Smooth muscle cell (in vitro differentiated cells): Measurements from ENCODE around the gene RANBP1. TPM values are rescaled to one million over a fixed set of nuclear protein-coding genes. Genes with fewer than 3 reads are reported as not detected.

Experiments
- DNase-seq: peaks from one replicate; lab custom pipeline; 2025; ENCODE audit not compliant: unreplicated experiment; lab: John Stamatoyannopoulos, UW
- H2AFZ ChIP-seq: fragments of 200-600 bp; sonication (generic); 2 replicates; pipeline ENCODE4 v1.6.0; 2016; ENCODE audit warnings: antibody characterized with exemption, low read depth, mild to moderate bottlenecking
- H3F3A ChIP-seq: fragments of 200-600 bp; sonication (generic); 2 replicates; pipeline ENCODE4 v1.6.0; 2017; ENCODE audit warnings: antibody characterized with exemption, low read depth
- H3K27ac ChIP-seq: fragments of 200-600 bp; sonication (generic); 2 replicates; pipeline ENCODE4 v1.5.1; 2016; ENCODE audit warnings: low read depth, mild to moderate bottlenecking
- H3K27me3 ChIP-seq: fragments of 200-600 bp; sonication (generic); 2 replicates; pipeline ENCODE4 v1.6.1; 2016; ENCODE audit warnings: low read depth, mild to moderate bottlenecking
- H3K36me3 ChIP-seq: fragments of 200-600 bp; sonication (generic); 2 replicates; pipeline ENCODE4 v1.5.1; 2016; ENCODE audit warnings: low read depth
- H3K4me1 ChIP-seq: fragments of 200-600 bp; sonication (generic); 2 replicates; pipeline ENCODE4 v1.5.1; 2016; ENCODE audit warnings: low read depth
- H3K4me2 ChIP-seq: fragments of 200-600 bp; sonication (generic); 2 replicates; pipeline ENCODE4 v1.6.0; 2016; ENCODE audit warnings: mild to moderate bottlenecking
- H3K4me3 ChIP-seq: fragments of 200-600 bp; sonication (generic); 2 replicates; pipeline ENCODE4 v1.5.1; 2016; ENCODE audit warnings: mild to moderate bottlenecking
- H3K79me2 ChIP-seq: fragments of 200-600 bp; sonication (generic); 2 replicates; pipeline ENCODE4 v1.6.0; 2016; ENCODE audit warnings: low read depth, mild to moderate bottlenecking
- H3K9ac ChIP-seq: fragments of 200-600 bp; sonication (generic); 2 replicates; pipeline ENCODE4 v1.6.0; 2016; ENCODE audit warnings: low read depth
- H3K9me3 ChIP-seq: fragments of 200-600 bp; sonication (generic); replicated peaks from 2 replicates; pipeline ENCODE4 v1.5.1; 2016; ENCODE audit warnings: low read depth
- H4K20me1 ChIP-seq: fragments of 200-600 bp; sonication (generic); 2 replicates; pipeline ENCODE4 v1.6.0; 2016; ENCODE audit warnings: low read depth
- WGBS: methylation state at CpG from one replicate; pipeline ENCODE4 v1.1.7; 2016; ENCODE audit warnings: low lambda C conversion rate; 5-methylcytosine and 5-hydroxymethylcytosine counted together
- polyA plus RNA-seq: library from polyadenylated mRNA; unstranded; fragments of >200 nt; fragmentation: Nextera tagmentation; extraction: Ambion mirVana; gene quantifications from 2 replicates; pipeline ENCODE4 v1.2.1, GENCODE V29; 2016
- total RNA-seq: library from RNA; depleted of rRNA; stranded (reverse); fragments of >200 nt; gene quantifications from 2 replicates; pipeline ENCODE4 v1.2.3, GENCODE V29; 2014
- TF ChIP-seq, protein P1 (sequence below): fragments of 200-600 bp; sonication (generic); IDR thresholded peaks from 2 replicates; pipeline ENCODE4 v1.5.1; 2017; ENCODE audit warnings: borderline replicate concordance, mild to moderate bottlenecking, antibody characterized with exemption; ENCODE audit not compliant: insufficient read depth, poor library complexity, severe bottlenecking

RANBP1 gene
- total and polyA plus RNA-seq, 2 experiments from 2014 or later: 235 to 331 TPM

- Histone ChIP-seq H3K27me3 (no peaks in the 10 kb centered on the region), H3K36me3 (peaks cover 18% of the 10 kb centered on the region), H3K9me3 (no peaks in the 10 kb centered on the region), H3K4me2 (no peak overlapping the region), H3K4me3 (no peak overlapping the region), H2AFZ (no peak overlapping the region), H3K79me2 (peaks cover 19% of the 10 kb centered on the region), H3K9ac (no peak overlapping the region), H3F3A (no peaks in the 10 kb centered on the region), H3K27ac (no peak overlapping the region), H3K4me1 (no peaks in the 10 kb centered on the region), H4K20me1 (peaks cover 56% of the 10 kb centered on the region)
- TF ChIP-seq, protein P1, sequence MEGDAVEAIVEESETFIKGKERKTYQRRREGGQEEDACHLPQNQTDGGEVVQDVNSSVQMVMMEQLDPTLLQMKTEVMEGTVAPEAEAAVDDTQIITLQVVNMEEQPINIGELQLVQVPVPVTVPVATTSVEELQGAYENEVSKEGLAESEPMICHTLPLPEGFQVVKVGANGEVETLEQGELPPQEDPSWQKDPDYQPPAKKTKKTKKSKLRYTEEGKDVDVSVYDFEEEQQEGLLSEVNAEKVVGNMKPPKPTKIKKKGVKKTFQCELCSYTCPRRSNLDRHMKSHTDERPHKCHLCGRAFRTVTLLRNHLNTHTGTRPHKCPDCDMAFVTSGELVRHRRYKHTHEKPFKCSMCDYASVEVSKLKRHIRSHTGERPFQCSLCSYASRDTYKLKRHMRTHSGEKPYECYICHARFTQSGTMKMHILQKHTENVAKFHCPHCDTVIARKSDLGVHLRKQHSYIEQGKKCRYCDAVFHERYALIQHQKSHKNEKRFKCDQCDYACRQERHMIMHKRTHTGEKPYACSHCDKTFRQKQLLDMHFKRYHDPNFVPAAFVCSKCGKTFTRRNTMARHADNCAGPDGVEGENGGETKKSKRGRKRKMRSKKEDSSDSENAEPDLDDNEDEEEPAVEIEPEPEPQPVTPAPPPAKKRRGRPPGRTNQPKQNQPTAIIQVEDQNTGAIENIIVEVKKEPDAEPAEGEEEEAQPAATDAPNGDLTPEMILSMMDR: no peak
- WGBS: 94% methylated on average over 11 of the region's 11 CpGs
- DNase-seq: no peak
Observed at GRCh38 chr22:20089977-20090729, 25.8 kb upstream of the RANBP1 start.

DNA sequence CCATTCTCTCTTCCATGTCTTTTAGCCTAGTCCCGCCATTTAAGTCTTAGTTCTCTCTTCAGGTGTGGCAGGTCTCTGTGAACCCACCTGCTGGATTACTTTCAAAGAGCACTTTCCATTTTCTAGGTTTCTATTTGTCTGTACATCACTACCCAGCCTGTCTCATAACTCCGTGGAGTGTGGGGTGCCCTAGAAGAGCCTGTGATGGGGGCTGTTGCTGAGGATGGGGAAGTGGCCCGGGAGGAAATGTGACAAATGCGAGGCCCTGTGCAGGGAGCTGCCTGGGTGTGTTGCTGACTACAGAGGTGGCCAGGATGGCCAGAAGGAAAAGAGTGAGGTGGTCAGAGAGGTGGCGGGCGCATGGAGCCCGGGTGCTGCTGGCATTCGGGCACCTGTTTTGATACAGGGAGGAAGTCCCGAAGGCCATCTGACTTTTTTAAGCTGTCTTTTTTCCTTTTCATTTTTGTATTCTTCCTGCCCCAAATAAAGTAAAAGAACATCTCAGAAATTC is 25.1 kb upstream of the RANBP1 start:
- H3K9ac ChIP-seq: no peak overlapping the region
- 91% methylated on average over 9 of the region's 9 CpGs for WGBS
- no peak for DNase-seq
- peaks cover 23% of the 10 kb centered on the region for H3K36me3 ChIP-seq
- no peaks in the 10 kb centered on the region for H3K27me3 ChIP-seq
- H3K79me2 ChIP-seq: peaks cover 15% of the 10 kb centered on the region
- no peaks in the 10 kb centered on the region for H3K9me3 ChIP-seq
- no peaks in the 10 kb centered on the region for H3K4me1 ChIP-seq
- peaks cover 50% of the 10 kb centered on the region for H4K20me1 ChIP-seq
- H3K27ac ChIP-seq: no peak overlapping the region
- H3F3A ChIP-seq: no peaks in the 10 kb centered on the region
- no peak overlapping the region for H3K4me3 ChIP-seq
- TF ChIP-seq, protein P1: no peak
- no peak overlapping the region for H3K4me2 ChIP-seq
- H2AFZ ChIP-seq: no peak overlapping the region

- Histone ChIP-seq H3K4me1 (no peaks in the 10 kb centered on the region), H4K20me1 (peaks cover 39% of the 10 kb centered on the region), H3K79me2 (peaks cover 13% of the 10 kb centered on the region), H3K4me2 (no peak overlapping the region), H2AFZ (no peak overlapping the region), H3K4me3 (no peak overlapping the region), H3K9me3 (no peaks in the 10 kb centered on the region), H3F3A (no peaks in the 10 kb centered on the region), H3K27ac (no peak overlapping the region), H3K9ac (no peak overlapping the region), H3K36me3 (peaks cover 34% of the 10 kb centered on the region), H3K27me3 (no peaks in the 10 kb centered on the region)
- TF ChIP-seq, protein P1: no peak
- no peak for DNase-seq
- WGBS: 96% methylated on average over 16 of the region's 16 CpGs
Observed at GRCh38 chr22:20091690-20092476, 24.0 kb upstream of the RANBP1 start.
